ENCODE data around the gene LTBP3. TPM values are rescaled to one million over a fixed set of nuclear protein-coding genes. Genes with fewer than 3 reads are reported as not detected.

The LTBP3 gene
- polyA plus RNA-seq, 3 donors = 93.7 to 181 (median 145) TPM

DNA sequence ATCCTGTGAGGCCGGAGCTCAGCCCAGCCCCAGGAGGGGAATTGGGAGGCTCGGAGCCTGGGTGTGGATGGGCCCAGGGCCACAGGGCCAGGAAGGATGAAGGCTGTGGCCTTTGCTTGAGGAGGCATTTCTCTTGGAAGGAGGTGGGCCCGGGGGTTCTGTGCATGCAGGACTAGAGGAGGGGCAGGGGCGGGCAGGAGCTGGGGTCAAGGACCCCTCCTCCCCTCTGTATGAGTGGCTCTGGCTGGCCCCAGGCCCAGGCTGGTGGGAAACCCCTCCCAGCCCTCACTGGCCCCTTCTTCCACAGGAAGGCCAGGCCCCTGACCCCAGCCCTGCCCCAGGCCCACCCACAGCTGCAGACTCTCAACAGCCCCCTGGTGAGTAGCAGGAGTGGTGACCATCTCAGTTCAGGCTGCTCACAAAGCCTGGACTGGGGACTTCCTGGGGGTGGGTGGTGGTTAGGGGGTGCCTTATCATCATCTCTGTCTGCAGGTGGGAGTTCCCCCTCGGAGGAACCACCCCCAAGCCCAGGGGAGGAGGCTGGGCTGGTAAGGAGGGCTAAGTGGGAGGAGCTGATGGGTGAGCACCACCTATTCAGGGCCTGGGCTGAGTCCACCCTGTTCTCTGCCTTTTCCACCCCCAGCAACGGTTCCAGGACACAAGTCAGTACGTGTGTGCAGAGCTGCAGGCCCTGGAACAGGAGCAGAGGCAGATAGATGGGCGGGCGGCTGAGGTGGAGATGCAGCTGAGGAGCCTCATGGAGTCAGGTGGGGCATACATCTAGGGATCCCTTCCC is 31.5 kb upstream of the LTBP3 start:
- no peak for DNase-seq (ENCODE audit: extremely low read depth in 1 of 11, low read depth in 9 of 11, low spot score in 4 of 11)

DNA sequence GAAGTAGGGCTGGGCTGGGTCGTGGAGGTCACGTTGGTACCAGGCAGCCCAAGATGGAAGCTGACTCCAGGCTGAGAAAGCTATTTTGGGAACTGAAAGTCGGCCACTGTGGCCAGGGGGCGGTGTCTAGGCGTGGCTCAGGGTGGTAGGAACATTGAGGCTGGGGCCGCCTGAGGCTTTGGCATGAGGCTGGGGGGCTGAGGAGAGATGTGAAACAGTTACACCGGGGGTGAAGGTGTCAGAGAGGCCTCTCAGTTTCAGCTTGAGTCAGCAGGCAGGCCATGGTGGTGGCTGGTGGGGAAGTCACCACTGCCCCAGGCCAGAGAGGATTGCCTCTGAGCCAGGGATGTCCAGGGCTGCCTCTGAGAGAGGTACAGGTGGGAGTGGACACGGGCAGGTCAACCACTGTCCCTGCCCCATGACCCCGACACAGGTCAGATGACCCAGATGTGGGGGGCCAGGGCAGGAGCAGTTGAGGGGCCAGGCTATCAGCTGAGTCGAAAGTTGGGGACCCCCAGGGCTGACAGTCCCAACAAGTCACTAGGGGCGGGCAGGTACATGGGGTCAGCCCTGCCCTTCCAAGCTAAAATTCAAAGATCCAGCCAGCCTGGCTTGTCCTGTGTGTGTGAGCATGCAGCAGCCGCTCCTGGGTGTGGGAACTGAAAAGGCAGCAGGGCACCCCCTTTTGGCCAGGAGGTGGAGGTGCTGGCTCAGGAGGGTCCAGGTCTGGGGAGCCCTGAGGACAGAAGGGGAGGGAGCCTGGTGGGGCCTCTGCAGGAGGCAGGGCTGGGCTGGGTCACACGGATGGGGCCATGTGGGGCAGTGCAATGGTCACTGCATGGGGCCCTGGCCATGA is 30.3 kb upstream of the LTBP3 start:
- DNase-seq (ENCODE audit: extremely low read depth in 1 of 11, low read depth in 9 of 11, low spot score in 4 of 11) = no peak

DNA sequence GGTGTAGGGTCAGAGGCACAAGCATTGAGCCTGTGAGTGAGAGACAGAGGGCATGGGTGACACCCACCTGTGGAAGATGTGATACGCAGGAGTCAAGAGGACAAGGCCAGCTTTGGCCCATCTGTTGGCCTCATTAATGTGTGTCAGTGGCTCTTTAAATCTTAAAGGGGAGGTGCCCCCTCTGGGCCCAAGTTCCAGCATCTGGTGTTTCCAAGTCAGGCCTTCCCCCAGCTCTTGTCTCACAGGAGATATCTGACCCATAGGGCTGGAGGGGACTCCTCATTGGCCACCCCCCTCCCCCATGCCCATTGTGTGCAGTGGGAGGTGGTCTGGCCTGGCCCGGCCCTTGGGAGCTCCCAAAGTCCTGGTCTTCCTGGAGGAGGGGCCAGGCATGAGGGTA is 28.5 kb upstream of the LTBP3 start:
- DNase-seq (ENCODE audit: extremely low read depth in 1 of 11, low read depth in 9 of 11, low spot score in 4 of 11) = no peak

DNA sequence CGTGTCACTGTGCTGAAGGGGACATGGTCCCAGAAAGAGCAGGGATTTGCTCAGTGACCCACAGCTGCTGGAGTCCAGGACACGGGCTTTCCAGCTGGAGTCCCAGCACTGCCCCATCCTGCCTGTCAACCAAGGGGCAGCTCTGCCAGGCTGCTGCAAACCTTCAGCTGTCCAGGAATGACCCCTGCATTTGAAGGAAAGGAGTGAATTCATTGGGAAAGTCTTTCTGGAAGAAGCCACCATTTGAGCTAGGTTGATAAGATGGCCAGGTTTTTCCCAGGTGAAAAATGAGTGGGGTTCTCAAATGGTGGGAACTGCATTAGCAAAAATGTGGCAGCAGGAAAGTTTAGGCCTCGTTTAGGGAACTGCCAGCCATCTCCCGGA is 28.1 kb upstream of the LTBP3 start:
- DNase-seq (ENCODE audit: extremely low read depth in 1 of 11, low read depth in 9 of 11, low spot score in 4 of 11) = no peak

DNA sequence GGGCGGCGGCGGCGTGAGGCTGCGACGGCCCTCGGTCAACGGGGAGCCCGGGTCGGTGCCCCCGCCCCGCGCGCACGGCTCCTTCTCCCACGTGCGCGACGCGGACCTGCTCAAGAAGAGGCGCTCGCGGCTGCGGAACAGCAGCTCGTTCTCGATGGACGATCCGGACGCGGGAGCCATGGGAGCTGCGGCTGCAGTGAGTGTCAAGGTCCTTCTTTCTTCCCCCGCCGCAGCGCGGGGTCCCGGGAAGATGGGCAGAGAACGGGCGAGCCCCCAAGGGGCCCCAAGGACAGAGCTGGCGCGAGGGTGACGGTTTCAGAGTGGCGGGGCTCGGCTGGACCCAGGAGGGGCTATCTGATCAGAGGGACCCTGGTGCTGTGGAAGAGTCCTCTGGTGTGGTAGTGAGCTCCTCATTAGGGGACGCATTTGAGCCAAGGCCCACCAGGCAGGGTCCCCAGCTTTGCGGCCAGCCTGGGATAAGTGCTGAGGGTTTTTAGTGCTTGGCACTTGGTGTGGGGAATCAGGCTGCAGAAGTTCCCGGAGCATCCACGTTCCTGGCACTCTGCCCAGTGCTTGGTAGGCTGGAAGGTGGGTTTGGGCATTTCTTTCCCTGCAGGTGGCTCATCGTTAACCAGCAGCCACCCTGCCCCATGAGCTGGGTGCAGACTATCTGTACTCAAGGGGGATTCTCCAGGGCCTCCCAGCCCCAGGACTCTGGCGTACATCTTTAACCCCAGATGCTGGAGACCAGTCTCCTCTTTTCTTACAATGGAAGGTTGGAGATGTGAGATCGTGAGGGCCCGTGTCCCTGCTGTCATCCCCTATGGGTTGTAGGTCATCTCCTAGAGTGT is 27.5 kb upstream of the LTBP3 start:
- no peak for DNase-seq (ENCODE audit: extremely low read depth in 1 of 11, low read depth in 9 of 11, low spot score in 4 of 11)

DNA sequence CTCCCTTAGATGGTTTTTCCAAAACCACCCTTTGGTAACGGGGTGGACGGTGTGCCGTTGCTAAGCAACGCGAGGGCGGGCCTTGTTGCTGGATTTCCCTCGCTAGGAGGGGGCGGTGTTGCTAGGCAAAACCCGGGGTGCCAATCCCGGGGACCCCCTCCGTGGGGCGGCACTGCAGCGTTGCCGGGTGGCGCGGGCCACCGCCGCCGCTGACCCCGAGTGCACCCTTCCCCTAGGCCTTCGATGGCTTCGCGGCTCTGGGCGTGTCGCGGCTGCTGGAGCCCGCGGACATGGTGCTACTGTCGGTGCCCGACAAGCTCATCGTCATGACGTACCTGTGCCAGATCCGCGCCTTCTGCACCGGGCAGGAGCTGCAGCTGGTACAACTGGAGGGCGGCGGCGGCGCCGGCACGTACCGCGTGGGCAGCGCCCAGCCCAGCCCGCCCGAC is 26.6 kb upstream of the LTBP3 start:
- no peak for DNase-seq (ENCODE audit: extremely low read depth in 1 of 11, low read depth in 9 of 11, low spot score in 4 of 11)

DNA sequence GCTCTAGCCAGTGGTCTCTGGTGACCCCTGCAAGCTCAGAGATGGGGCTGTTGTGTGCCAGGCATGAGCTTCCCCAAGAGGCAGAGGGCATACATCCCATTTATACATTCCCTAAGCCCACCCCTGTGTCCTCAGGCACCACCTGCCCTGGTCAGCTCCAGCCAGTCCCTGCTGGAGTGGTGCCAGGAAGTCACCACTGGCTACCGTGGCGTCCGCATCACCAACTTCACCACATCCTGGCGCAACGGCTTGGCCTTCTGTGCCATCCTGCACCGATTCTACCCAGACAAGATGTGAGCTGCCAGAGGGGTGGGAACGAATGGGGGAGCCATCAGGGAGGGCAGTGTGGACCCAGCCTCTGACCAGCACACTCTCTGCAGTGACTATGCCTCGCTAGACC is 25.9 kb upstream of the LTBP3 start:
- DNase-seq (ENCODE audit: extremely low read depth in 1 of 11, low read depth in 9 of 11, low spot score in 4 of 11) = no peak

DNA sequence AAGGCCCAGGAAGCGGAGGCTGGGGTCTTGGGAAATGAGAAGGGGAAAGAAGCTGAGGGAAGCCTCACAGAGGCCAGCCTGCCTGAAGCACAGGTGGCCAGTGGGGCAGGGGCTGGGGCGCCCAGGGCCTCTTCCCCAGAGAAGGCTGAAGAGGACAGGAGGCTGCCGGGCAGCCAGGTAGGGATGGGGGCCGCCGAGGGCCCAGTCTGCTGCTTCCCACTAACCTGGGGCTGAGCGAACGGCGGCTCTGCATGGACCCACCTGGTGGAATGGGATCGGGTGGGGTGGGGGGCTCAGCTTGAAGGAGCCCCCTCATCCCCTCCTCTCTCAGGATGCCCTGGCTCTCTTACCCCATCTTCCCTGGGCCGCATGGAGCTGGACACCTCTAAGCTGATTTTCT is 25.4 kb upstream of the LTBP3 start:
- no peak for DNase-seq (ENCODE audit: extremely low read depth in 1 of 11, low read depth in 9 of 11, low spot score in 4 of 11)

DNA sequence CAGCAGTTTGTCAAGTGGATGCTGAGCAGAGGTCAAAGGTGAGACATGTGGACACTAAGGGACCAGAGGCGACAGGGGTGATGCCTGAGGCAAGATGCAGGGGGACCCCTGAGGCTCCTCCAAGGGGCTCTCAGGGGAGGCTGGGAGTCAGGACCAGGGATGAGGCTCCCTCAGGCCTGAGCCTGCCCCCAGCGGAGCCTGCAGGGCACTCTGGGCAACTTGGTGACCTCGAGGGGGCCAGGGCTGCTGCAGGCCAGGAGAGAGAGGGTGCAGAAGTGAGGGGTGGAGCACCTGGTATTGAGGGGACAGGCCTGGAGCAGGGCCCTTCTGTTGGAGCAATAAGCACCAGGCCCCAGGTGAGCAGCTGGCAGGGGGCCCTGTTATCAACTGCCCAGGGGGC is 23.8 kb upstream of the LTBP3 start:
- no peak for DNase-seq (ENCODE audit: extremely low read depth in 1 of 11, low read depth in 9 of 11, low spot score in 4 of 11)

DNA sequence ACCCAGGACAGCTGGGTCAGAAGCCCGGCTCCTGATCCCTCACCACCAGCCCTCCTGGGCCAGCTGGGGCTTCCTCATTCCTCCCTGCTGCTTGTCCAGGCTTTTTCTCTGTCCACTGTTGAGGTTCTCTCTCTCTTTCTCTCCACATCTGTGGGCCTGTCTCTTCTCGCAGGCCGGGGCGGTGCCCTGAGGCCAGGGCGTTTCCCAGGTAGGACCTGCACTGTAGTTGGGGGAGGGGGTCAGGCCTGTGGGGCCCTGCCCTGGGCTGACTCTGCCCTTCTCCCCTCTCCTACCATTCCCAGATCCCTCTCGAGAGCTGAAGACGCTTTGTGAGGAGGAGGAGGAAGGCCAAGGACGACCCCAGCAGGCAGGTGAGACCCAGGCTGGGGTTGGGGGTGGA is 22.6 kb upstream of the LTBP3 start:
- DNase-seq (ENCODE audit: extremely low read depth in 1 of 11, low read depth in 9 of 11, low spot score in 4 of 11) = no peak

DNA sequence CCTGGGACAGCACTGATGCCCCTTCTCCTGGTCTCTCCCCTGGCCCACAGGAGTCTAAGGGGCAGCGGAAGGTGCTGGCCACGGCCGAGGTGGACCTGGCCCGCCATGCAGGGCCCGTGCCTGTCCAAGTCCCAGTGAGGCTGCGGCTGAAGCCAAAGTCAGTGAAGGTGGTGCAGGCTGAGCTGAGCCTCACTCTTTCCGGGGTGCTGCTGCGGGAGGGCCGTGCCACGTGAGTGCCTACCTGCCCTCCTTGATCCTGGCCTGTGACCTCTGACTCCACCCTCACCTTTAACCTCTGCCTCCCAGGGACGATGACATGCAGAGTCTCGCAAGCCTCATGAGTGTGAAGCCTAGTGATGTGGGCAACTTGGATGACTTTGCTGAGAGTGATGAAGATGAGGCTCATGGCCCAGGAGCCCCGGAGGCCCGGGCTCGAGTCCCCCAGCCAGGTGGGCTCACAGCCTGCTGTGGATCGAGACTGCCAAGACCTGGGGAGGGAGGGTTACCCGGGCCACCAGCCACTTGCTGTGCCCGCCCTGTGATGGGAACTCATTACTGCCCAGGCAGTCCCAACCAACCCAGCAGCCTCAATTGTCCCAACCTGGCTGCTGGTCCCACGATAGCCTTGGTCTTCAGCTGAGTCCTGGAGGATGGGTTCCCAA is 22.0 kb upstream of the LTBP3 start:
- no peak for DNase-seq (ENCODE audit: extremely low read depth in 1 of 11, low read depth in 9 of 11, low spot score in 4 of 11)

DNA sequence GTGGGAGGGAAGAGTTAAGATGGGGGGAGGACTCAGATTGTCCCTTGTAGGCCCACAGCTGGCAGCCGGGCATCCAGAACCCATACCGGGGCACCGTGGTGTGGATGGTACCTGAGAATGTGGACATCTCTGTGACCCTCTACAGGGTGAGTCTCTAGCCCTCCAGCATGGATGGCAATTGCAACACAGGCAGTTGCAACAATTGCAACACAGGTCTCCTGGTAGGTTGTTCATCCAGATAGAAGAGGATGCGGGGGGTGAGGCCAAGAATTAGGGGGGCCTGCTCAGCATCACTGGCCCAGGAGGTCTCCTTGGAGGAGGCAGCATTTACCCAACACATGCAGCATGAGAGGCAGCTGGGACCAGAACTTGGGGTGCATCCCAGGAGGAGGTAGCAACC is 21.1 kb upstream of the LTBP3 start:
- no peak for DNase-seq (ENCODE audit: extremely low read depth in 1 of 11, low read depth in 9 of 11, low spot score in 4 of 11)

DNA sequence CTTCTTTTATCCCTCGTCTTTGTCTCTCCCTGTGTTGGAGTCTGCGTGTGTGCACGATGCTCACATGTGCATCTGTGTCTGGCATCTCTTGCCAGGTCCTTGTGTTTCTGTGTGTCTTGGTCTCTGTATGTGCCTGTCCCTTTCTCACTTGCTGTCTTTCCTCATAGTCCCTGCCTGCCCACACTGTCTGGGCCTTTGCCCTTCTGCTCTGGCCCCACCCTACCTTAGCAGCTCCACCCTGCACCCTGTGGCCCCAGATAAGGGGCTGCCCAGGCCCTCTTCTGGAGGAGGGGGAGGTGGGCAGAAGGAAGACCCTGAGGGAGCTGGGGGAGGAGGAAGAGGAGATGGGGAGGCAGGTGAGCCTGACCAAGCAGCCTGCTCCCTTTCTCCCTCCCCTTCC is 20.5 kb upstream of the LTBP3 start:
- DNase-seq (ENCODE audit: extremely low read depth in 1 of 11, low read depth in 9 of 11, low spot score in 4 of 11) = no peak

DNA sequence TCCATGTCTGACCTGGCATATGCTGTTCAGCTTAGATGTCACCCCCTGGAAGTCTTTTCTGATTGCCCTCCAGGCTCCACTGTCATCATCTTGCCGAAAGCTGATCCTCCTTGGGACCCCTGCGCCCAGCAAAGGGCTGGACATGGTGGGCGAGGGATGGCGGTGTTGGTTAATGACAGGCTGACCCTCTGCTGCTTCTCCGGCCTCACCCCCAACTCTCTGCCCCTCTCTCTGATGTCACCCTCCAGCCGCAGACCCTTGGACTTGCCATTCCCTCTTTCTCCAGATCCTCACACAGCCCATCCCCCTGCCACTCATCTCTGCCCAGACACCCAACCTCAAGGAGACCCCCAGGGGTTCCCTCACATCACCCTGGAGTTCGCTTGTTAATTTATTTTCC is 20.0 kb upstream of the LTBP3 start:
- no peak for DNase-seq (ENCODE audit: extremely low read depth in 1 of 11, low read depth in 9 of 11, low spot score in 4 of 11)

DNA sequence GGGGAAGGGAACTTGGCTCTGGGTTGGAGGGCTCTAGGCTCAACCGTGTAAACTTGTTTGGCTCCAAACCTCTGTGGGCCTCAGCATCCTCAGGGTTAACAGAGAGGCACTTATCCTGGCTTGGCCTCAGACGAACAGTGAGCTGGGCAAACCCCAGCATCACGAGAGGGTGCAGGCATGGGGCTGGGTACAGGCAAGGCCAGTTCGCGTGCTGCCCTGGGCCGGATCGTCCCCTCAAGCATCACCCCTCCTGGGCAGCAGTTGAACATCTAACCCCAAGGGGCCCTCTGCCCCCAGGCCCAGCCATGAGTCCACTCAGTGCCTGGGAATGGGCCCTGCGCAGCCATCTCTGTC is 19.6 kb upstream of the LTBP3 start:
- DNase-seq (ENCODE audit: extremely low read depth in 1 of 11, low read depth in 9 of 11, low spot score in 4 of 11) = no peak

DNA sequence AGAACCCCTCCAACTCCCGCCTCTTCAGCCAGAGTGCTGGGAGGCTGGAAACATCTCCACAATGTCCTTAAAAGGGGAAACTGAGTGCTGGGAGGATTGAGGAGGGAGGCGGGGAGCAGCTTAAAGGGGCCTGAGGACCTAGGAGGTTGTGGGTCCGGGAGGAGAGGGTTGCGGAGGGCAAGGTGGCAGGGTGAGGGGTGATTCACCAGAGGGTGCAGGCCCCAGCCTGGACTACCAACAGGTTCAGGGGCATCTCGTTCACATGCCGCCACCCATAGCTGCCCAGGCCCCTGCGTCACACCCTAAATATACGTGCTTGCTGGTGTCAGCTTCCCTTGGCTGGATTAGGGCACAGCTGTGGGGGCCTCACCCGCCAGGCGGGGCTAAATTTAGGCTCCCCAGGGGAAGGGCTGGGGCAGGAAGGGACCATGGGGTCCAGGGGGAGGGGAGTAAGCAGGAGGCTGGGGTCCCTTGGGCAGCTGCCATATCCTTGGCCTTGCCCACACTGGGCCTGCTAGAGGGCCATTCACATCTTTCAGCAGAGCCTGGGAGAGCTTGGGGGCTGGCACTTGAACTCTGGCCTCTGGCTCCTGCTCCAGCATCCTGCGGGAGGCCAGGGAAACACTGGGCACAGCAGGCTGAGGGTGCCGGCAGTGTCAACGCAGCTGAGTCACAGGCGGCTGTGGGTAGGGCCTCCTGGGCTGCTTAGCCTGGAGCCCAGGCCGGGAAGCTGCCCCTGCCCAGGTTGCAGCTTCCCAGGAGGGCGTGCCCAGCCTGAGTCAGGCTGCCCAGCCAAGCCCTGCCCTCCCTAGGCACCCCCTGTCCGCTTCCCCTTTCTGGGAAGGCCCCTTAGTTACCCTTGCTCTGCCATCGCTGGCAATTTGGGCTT is 19.0 kb upstream of the LTBP3 start:
- no peak for DNase-seq (ENCODE audit: extremely low read depth in 1 of 11, low read depth in 9 of 11, low spot score in 4 of 11)

DNA sequence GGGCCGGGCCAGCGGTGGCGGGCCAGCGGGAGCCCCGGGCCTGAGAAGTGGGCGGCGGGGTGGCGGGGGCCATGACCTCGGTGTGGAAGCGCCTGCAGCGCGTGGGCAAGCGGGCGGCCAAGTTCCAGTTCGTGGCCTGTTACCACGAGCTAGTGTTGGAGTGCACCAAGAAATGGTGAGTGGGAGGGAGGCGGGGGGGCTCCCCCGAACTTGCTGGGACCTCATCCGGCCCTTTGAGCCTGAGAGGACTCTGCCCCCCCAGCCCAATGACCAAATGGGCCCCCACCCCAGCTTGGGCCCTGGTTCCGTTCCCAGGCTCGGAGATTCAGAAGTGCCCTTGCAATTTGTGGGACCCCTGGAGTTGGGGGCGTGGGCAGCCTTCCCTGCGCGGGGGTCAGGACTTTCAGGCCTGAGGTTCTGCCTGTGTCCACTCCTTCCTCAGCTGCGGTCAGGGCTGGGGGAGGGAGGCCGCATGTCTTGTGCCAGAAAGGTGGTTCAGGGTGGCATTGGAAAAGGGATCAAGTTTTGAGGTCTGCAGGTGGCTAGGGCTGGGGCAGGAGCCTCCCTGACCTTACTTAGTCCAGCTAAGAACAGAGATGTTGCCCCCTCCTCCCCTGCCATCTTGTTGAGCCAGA is 18.2 kb upstream of the LTBP3 start:
- no peak for DNase-seq (ENCODE audit: extremely low read depth in 1 of 11, low read depth in 9 of 11, low spot score in 4 of 11)

All from renal cortex interstitium (tissue), 11 donors.